GM21576 (cell line): ENCODE data around the gene C14orf180.

ENCODE experiments used
- ATAC-seq: cut with Tn5 transposase; IDR thresholded peaks from one replicate; pipeline ENCODE4 v1.9.1; 2021; ENCODE audit warnings: mild to moderate bottlenecking, moderate library complexity; ENCODE audit not compliant: unreplicated experiment

C14orf180 gene

DNA sequence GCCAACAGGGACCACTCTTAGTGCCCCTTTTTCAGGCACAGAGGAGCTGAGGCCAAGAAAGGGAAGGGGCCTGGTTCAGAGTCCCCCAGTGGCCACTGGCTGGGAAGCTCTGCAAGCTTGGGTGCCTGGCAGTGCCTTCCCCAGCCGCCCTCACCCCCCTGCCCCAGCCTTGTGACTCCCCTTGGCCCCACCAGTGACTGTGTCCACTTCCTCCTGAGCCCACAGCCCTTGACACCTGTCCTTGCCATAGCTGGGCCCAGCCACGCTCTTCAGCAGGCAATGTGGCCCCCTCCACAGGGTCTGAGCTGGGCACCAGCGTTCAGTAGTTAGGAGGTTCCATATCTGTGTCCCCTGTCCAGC is 19.0 kb upstream of the C14orf180 start:
- no peak for ATAC-seq

DNA sequence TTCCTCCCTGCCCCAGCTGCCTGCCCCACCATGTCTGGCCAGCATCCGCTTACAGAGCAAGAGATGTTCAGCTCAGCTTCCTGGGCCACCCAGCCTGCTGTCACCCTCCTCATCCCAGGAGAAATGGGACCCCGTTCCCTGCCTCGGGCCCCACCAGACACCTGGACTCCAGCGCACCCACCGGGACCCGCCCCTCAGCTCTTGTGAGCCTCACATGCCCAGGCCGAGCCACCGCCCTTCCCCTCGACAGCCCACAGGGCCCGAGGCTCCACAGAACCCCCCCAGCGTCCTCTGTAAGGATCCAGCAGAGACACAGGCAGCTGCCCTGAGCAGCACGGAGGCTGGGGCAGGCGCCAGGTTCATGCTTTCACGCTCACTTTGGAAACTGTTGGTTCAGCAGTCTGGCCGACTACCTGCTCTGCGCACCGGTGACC is 18.4 kb upstream of the C14orf180 start:
- ATAC-seq: no peak

DNA sequence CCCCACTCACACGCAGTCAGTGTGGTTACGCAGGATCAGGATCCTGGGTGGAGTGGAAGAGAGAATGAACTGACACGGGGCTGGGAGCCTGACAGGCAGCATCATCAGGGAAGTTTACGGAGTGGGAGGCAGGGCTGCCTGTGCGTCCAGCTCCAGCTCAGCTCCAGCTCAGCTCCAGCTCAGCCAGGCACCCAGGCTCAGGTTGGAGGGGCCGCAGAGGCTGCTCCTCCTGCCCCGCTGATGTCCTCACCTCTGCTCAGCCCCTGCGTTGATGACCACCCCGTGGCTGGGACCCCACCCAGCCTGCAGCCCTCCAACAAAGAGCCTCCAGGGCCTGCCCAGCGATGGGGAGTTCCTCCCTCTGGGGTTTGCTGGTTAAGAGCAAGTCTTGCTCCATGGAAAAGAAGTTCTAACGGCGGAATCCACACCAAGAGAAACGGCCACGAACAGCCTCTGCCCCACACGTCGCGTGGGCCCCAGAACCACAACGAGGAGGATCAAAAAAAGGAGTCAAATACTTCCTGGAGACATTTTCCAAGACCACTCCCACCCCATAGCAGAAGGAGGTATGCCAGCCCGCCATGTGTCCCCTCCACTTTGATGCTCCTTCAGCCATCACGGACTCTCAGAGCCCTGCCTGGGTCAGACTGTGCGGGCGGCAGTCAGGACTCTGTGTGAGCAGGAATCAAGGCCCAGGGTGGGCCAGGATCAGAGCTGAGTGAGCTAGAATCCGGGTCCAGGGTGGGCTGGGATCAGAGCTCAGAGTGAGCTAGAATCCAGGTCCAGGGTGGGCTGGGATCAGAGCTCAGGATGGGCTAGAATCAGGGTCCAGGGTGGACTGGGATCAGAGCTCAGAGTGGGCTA is 17.7 kb upstream of the C14orf180 start:
- ATAC-seq: no peak

DNA sequence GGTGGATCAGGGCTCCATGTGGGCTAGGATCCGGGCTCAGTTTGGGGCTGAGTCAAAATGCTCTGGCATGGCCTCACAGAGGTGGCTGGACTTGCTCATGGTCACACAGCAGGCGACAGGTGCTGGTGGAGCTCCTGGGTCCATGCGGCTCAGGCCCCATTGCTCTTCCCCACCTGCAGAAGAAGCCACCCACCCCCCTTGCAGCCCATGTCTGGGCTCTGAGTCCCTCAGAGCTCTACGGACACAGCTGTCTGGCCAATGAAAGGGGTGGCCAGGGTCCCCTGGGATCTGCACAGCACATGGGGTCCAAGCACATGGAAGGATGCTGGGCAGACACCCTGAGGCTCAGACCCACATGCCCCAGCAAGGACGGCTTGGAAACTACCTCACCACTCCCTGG is 17.0 kb upstream of the C14orf180 start:
- no peak for ATAC-seq

DNA sequence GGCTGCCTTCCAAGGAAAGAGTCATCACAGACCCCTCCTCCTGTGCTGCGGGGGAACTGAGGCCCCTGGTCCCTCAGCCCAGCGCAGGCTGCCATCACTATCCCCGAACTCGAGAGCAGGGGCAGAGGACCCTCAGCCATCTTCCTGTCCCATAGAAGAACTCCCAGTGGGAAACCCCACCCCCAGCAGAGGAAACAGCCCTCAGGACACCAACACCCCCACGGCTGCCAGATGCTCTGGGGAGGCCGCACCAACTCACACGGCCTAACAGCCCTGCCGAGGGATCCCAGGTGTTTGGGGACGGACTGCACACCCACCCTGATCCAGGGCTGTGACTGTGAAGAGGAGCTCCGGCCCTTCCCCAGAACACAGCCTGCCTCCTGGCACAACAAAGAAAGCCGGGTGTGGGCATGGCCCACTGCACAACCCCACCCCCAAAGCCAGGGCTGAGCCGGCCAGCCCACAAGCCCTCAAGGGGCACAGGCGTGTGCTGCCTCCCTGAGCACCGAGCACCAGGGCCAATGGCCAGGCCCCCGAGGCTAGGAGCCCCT is 16.3 kb upstream of the C14orf180 start:
- no peak for ATAC-seq

DNA sequence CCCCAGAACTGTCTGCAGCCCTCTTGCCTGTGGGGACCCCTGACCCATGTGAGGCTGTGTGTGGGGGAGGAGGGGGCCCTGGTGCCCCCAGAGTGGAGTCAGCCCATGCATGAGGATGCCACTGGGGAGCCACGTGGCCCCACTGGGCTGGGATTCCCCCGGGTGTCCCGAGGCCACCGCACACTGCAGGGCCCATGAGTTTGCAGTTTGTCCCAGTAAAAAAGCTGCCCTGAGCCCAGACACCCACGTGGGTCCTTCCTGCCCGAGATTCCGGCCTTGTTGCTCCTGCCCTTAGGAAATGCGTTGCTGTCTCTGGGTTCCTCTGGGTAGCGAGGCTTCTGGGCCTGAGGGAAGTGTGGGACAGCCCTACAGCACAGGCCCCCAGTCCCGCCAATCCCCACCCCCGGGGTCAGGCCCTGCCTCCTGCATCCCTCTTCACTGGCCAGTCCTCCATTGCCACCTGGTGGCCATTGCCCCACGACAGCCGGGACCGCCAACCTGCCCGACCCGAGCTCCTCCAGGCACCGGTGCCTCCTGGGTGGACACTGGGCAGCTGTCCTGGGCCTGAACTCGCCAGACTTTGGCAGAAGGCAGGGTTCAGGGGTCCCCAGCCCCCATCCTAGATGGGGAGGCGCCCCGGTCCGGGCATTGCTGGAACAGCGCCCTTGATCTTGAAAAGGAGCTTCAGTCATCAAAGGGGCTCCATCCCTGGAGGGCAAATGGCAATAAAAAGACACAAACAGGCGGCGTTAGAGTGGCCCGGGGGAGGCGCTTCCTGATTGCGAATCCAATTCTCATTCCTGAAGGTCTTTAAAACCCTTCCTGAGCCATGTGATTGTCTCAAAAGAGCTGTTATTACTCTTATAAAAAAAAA is 15.6 kb upstream of the C14orf180 start:
- no peak for ATAC-seq

DNA sequence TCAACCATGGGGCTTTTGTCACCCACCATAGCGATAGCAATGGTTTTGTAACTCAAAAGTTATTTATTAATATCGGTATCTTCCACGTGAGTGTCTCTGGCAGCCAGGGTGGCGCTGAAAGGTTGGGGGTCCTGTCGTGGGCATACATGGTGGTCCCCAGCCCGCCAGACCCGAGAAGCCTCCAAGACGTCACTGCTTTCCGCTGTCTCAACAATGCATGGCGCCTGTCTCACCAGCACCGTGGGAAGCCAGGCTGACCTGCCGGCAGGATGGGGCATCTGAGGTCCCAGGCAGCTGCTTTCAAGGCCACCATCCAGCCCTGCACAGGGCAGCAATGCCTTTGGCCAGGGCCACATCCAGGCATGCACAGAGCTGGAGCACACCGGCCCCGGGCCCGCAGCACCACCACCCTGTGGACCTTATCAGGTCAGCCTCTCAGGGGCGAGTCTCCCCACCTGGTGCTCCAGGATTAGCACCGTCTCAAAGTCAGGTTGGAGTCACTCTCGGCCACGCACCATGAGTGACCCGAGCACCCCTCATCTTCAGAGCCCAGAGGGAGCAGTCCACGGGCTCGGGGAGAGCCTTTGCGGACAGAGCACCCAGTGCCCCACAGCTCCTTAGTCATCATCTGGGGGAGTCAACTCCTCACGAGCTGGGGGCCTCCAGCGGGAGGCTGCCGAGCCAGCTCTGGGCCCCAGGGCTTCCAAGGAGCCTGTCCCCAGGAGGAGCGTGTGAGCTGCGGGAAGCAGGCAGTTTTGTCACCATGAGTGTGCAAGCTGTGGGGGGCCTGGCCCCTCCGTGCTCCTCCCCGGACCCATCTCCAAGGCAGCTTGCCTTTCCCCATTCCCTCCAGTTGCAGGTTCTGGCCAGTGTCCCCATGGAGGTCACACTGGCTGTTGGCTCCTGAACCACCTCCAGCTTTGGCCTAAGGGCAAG is 14.6 kb upstream of the C14orf180 start:
- ATAC-seq: no peak

DNA sequence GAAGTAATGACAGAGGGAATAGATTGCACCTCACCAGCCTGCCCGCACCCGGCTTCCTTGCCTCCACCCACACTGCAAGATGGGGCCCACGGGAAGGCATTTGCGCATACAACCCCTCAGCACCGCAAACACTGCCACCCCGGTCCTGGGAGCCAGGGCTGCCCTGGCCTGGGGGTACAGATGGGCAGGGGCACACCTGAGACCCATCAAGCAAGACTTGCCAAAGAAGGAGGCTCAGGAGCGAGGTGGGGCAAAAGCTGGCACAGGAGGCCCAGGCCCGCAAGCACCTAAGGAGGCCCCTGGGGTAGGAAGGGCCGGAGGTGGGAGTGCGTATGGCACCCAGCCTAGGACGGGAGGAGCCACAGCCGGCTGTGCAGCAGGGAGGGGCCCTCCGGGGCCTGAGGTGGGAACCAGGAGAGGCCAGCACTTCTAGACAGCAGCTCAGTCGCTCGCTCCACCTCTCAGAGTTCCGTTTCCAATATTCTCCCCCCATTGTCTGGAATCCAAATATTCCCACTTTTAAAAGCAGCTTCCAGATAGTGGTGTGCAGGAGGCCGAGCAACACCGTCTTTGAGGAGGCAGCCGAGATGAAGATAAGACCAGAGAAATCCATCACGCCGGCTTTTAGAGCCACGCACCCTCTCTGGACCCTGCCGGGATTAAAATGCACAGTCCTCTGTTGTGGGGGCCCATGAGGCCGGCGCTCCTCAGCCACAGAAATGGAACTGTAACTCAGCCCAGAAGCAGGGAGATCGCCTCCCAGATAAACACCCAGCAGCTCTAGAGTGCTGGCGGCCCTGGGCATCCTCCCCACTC is 12.2 kb upstream of the C14orf180 start:
- no peak for ATAC-seq

DNA sequence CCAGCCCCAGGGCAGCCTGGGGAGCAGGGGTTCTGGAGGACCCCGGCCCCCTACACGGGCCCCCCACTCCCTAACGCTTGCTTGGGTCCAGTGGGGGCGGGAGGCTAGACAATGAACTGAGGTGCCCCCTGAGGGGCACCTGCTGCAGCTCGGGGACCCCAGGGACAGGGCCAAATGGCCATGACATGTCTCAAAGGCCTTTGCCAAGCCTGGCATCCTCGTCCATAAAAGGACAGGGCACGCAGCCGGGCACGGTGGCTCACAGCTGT is 11.7 kb upstream of the C14orf180 start:
- no peak for ATAC-seq

DNA sequence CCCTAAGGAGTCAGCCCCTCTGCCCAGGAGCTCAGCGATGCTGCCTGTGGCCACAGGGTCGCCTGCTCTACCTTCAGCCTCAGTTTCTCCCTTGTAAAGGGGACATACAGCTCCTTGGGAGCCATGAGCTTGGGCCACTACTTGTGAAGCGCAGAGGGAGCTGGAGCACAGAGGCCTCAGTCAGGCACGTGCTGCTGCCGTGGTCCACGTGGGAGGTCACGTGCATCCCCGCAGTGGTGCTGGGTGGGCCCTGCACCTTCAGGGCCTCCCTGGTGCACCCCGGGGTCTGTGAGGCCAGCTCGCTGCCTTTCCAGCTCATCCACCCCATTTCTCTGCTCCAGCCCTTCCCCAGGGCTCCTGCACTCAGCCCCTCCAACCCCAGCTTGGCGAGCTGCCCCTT is 10.9 kb upstream of the C14orf180 start:
- no peak for ATAC-seq

DNA sequence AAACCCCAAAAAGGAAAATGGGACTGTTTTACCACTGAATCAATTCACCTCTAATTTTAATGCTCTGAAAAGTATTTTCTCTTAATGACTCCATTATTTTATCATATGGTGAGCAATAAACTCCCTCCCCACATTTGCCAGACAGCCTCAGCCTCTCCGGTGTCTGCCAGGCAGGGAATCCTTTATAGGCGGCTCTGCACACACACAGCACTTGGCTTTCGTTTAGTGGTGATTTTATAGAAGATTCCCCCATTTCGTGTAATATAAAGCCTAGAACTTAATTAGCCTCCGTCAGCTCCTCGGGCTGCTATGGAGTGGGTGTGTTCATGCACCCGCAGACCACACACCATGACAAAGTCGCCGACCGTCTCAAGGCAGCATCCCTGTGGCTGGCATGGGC is 10.1 kb upstream of the C14orf180 start:
- ATAC-seq: no peak

DNA sequence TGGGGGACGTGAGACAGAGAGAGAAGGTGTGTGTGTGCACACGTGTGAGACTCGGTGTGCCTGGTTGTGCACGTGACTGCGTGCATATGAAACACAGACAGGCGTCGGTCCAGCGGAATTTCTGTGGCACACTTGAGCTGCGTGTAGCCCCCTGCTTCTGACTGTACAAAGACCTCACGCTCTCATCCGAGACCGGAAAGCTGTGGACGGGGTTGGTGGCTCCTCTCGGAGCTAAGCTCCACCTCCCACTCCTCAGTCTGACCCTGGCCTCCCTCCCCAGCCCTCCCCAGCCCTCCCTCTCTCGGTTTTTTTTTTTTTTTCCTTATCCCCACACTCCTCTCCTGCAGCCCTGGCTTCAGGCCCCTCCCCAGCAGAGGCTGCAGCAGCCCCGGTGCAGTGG is 8.3 kb upstream of the C14orf180 start:
- ATAC-seq: no peak

DNA sequence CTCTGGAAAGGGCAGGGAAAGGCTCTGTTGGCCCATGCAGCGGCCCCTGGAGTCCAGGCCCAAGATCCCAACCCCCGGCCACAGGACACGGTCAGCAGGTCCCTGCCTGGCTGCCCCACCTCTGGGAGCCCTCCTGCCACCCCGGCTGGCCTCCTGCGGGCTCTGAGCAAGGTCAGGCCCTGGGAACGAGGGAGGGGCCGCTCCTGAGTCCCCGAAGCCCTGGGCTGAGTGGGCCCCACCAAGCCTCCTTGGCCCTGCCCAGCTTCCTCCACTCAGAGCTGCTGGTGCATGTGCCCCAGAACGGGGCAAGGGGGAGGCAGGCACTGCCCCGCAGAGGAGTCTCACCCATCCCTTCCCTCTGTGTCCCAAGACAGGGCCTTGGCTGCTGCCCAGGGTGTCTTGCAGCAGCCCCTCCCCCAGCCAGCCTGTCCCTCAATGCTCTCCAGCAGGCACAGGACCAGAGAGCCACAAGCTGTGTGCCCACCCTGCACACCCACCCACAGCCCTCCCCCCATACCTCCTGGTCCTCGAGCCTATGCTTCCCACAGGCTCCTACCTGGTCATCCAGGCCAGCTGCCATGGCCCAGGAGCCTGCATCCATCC is 7.4 kb upstream of the C14orf180 start:
- no peak for ATAC-seq

DNA sequence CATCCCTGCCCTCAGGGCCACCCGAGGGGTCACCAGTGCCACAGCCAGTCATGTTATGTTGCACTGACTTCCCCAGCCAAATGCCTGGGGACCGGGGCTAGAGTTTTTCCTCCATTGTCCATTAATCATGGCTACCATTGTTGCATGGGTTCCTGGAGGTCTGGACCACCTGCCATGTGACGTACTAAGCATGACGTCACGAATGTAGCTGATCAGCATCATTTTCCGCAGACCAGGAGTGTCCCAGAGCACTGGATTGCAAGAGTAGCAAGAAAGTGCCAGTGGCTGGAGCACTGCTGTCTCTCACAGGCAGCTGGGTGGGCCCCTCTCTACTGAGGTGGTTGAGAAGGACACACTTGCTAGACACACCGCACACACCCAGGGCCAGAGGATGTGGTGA is 6.9 kb upstream of the C14orf180 start:
- no peak for ATAC-seq

DNA sequence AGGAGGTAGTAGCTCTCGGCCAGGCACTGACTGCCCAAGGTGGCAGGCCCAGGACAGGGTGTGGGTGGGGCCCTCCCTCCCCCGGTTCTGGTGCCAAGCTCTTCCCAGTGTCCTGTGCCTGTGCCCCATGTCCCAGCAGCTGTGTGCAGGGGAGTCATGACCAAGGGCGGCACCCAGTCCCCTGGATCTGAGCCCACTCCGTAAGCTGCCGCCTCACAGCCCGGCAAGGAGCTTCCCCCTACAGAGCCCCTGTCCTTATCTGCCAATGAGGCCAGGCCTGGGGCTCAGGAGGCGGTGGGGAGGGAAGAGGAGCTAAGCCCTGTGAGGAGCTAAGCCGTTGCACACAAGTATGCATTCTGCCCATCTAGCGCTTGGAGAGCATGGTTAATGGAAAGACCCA is 5.6 kb upstream of the C14orf180 start:
- no peak for ATAC-seq

DNA sequence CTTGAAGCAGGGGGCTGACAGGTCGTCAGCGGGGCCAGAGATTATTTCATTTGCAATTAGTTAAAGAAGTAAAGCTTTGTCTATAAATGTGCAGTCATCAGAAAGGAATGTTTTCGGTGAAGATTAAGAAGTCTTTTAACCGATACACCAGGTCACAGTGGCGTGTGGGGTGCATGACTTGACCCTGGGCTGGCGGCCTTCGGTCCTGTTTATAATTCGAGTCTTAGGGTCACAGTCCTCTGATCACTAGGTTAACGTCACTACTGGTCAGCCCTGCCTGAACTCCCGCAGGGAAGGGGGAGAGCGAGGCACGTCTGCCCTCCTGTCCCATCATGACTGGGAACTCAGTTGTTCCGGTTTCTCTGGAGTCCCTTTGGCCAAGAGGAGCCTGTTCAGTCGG is 5.0 kb upstream of the C14orf180 start:
- ATAC-seq: no peak

DNA sequence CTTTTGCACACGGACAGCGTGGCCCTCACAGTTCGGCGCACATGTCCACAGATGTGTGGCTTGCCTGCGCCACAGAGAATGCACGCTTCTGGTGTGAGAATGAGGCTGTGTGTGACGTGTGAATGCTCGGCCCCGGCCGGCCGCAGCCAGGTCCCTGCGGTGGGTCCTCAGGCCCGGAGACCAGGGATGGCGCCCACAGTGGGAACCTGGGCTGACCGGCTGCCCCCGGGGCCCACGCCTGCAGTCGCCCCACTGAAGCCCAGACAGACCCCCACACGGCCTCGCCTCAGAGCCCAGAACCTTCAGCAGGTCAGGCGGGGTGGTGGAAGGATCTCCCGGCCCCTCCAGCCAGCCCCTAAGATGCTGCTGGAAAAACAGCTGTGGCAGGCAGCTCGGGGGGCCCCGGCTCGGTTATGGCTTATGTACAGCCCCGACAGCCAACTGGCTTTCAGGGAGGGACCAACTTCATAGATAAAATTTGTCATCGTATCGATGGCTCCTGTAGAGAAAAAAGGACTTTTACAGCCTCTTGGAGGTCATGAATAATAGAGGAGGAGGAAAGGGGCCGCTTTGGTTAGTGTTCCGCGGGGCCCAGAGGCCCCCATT is 4.5 kb upstream of the C14orf180 start:
- no peak for ATAC-seq

DNA sequence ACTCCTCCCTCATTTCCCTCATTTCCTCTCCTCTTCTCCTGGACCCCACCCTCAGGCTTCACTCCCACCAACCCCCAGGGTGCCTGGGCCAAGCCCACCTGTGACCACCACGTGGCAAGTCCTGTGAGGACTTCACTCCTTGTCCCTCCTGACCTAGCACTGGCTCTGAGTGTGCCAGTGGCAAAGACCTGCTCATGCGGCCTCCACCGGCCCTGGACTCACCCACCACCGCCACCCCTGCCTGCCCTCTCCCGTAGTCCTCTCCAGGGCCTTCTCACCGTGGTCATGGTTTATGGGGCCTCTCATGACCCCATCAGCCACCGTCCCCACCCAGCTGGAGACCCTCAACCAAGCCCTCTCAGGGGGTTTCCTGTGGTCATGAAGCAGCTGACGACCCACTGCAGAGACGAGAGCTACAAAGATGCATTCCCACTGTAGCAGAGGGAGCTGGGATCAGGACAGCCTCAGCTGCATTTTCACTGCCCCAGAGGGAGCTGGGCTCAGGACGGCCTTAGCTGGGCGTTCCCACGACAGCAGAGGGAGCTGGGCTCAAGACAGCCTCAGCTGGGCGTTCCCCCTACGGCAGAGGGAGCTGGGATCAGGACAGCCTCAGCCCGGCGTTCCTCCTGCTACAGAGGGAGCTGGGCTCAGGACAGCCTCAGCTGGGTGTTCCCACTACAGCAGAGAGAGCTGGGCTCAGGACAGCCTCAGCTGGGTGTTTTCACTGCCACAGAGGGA is 3.2 kb upstream of the C14orf180 start:
- no peak for ATAC-seq

DNA sequence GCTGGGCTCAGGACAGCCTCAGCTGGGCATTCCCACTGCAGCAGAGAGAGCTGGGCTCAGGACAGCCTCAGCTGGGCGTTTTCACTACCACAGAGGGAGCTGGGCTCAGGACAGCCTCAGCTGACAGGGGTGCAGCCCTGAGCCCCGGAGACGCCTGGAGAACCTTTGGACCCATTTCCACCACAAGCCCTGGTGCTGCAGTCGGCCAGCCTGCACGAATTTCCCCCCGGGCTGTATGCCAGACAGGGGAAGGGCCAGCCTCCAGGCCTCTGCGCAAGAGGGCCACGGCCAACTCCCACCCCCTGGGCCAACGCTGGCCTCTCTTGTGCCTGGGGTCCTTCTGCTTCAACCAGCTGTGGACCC is 2.6 kb upstream of the C14orf180 start:
- no peak for ATAC-seq
